ENCODE results near the gene ATF4.
A peak's percentile ranks its signal among the peaks of the same experiment; 100 is the strongest.
"Not testable (repeated sequence)": the region's sequence is repeated elsewhere in the genome, so short reads cannot be mapped to it uniquely, and the experiment has no call there.

The ATF4 gene

GRCh38 chr22:39489094-39490068, 31.0 kb upstream of the ATF4 start:
- no peak for DNase-seq (ENCODE audit: low read depth in 2 of 2)

DNA sequence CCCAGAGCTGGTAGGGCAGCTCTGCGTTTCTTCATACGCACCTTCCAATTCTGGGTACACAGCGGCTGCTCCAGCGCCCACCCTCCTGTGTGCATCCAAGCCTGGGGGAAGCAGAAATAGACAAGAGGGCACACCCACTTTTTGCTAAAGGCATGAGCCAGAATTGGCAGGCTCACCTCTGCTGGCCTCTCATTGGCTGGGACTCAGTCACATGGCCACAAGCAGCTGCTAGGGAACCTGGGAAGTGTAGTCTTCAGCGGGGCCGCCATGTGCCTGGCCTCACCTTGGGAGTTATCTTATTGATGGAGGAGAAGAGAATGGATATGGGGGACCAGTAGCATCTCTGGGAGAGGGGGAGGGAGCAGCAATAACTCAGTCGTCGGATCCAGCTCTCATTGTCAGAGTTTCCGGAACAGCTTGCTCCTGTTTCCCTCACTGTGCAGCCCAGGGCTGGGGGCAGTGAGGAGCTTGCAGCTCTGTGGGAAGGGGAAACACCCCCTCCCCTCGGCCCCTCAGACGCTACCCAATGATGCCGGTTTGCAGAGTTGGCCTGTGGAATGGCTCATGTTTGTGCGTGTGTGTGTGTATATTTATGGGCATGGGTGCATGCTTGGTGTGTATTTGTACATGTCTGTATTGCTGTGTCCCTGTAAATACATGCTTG, 30.1 kb upstream of the ATF4 start:
- peak; percentile 62 to 74 for DNase-seq (ENCODE audit: low read depth in 2 of 2)

- DNase-seq (ENCODE audit: low read depth in 2 of 2), result no peak
These were observed 29.2 kb upstream of the ATF4 start for GRCh38 chr22:39490966-39491680.

- no peak for DNase-seq (ENCODE audit: low read depth in 2 of 2)
These were observed 28.7 kb upstream of the ATF4 start for GRCh38 chr22:39491696-39492095.

GRCh38 chr22:39492186-39492585, 28.2 kb upstream of the ATF4 start:
- DNase-seq (ENCODE audit: low read depth in 2 of 2), result no peak

DNA sequence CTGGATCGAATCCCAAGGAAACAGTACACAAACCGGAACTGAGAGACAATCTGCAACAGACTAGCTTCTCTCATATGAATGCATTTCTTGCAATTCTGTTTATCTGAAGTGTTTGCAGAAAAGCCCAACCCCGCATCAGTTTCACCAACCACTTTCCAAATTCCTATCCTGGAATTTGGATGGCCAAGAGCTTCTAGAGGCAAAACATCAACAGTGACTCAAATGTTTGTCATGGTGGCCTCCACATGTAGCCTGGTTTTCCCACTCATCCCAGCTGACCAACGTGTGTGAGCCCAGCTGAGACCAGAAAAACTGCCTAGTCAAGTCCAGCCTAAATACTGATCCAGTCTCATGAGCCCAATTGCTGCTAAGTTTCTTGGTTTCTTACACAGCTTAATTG, 26.6 kb upstream of the ATF4 start:
- no peak for DNase-seq (ENCODE audit: low read depth in 2 of 2)

- no peak for DNase-seq (ENCODE audit: low read depth in 2 of 2)
These were observed 25.8 kb upstream of the ATF4 start for GRCh38 chr22:39494471-39495120.

GRCh38 chr22:39496131-39496838, 24.1 kb upstream of the ATF4 start:
- peak in 1 of 2 donors; percentile 46 for DNase-seq (ENCODE audit: low read depth in 2 of 2)

GRCh38 chr22:39497429-39497828, 22.9 kb upstream of the ATF4 start:
- DNase-seq (ENCODE audit: low read depth in 2 of 2), result no peak

GRCh38 chr22:39498368-39498767, 22.0 kb upstream of the ATF4 start:
- no peak for DNase-seq (ENCODE audit: low read depth in 2 of 2)

GRCh38 chr22:39498802-39499201, 21.6 kb upstream of the ATF4 start:
- no peak for DNase-seq (ENCODE audit: low read depth in 2 of 2)

- DNase-seq (ENCODE audit: low read depth in 2 of 2), result no peak
These were observed 20.3 kb upstream of the ATF4 start for GRCh38 chr22:39500101-39500500.

GRCh38 chr22:39501644-39502108, 18.7 kb upstream of the ATF4 start:
- DNase-seq (ENCODE audit: low read depth in 2 of 2), result no peak

DNA sequence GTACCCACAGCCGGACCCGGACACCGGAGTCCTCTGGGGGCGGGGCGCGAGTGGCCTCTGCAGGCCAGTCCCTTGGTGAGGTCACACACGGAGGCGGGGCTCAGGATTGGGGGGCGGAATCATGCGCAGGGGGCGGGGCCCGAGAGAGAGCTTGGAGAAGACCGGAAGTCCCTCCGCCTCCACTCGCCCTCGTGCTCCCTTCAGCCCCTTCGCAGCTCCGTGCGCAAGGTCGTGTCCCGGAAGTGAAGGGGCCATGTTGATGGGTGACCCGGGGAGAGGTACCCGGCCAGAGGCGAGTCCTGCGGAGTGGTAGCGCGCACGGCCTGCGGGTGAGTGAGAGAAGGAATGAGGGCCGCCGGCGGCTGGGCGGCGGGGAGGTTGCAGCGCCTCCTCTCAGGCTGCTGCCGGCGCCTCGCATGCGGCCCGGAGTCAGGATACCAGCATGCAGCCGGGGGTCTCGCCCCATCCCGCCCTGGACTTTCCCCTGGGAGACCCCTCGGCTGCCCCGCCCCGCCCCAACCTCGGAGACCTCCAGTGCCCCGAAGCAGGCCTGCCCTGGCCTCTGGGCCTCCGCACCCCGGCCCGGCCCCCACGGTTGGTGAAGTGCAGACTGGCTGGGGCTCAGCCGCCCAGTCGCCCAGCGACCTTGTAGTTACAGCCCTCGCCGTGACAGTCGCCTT, 18.1 kb upstream of the ATF4 start, which contains the start of gene MIEF1:
MIEF1 (plus strand) TSS at position 182 of the 680 bp plus-strand sequence. CDS start 9,005 bp downstream, outside the sequence.
- DNase-seq (ENCODE audit: low read depth in 2 of 2), result peak; percentile 96

GRCh38 chr22:39502789-39503409, 17.5 kb upstream of the ATF4 start:
- no peak for DNase-seq (ENCODE audit: low read depth in 2 of 2)

DNA sequence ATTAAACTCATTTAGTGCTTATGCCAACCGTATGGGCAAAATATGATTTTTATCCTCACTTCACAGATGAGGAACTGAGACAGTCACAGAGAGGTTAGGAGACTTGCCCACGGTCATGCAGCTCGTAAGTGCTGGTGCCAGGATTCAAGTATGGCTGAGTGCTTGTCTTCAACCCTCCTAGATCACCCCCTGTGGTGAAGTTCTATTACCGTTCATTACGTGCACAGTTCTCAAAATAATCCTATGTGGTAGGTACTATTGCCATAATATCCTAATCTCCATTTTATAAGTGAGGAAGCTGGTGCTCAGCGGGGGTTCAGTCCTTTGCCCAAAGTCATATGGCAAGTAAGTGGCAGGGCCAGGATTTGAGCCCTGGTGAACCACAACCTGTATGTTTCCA, 16.7 kb upstream of the ATF4 start:
- DNase-seq (ENCODE audit: low read depth in 2 of 2), result no peak

DNA sequence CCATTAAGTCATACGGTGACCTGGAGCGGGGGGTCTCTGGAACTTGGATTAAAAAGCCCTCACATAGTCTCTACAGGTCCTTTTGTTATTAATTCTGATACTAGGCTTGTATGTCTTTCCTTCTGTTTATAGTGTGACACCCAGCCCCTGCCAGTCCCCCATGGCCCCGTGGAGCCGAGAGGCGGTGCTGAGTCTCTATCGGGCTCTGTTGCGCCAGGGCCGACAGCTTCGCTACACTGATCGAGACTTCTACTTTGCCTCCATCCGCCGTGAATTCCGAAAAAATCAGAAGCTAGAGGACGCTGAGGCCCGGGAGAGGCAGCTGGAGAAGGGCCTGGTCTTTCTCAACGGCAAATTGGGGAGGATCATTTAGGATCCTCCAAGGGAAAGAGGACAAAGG, 16.3 kb upstream of the ATF4 start:
- no peak for DNase-seq (ENCODE audit: low read depth in 2 of 2)

DNA sequence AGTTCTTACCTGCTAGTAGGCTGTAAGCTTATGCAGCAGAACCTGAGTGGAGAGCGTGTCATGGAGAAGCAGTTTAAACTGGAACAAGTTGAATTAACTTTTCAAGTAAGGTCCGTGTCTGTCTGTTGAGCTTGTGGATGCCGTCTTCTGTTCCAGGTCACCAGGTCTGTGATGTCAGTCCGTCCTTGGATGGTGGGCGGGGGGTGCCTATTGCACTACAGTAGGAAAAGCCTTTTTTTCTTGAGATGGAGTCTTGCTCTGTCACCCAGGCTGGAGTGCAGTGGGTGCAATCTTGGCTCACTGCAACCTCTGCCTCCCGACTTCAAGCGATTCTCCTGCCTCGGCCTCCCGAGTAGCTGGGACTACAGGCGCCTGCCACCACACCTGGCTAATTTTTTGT, 13.3 kb upstream of the ATF4 start:
- DNase-seq (ENCODE audit: low read depth in 2 of 2), result not testable (repeated sequence)

DNA sequence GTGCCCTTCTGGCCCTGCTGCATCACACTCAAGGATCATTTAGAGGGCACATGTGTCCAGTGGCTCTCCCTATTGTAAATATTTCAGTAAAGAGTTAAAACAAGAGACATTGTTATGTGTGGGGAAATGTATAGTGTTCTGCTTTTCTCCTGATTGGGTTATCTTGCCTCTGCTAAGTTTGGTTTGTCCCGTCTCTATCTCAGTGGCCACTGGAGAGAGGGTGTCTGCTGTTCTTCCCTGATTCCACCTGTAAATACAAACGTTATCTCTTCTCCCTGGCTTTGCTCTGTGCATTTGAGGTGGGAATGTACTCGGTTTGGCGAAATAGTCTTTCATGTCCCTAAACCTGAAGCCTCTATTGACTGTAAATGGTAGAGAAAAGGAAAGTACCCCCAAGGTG, 12.0 kb upstream of the ATF4 start:
- no peak for DNase-seq (ENCODE audit: low read depth in 2 of 2)
